Mesenchymal stem cell (in vitro differentiated cells and primary cell): ENCODE data around the gene NRP1.
A peak's percentile ranks its signal among the peaks of the same experiment; 100 is the strongest.

ENCODE experiments used
- DNase-seq: peaks from one replicate; pipeline ENCODE4 v3.0.0-alpha.2; 2013
- H2AFZ ChIP-seq: one replicate; pipeline ENCODE4 v1.6.1; 2013; ENCODE audit warnings: low read depth, mild to moderate bottlenecking, control low read depth, inconsistent platforms, low read length, moderate library complexity
- H2AK5ac ChIP-seq: 2 replicates; pipeline ENCODE4 v1.6.1; 2013; ENCODE audit warnings: low read length, moderate library complexity, mild to moderate bottlenecking, inconsistent platforms; ENCODE audit not compliant: severe bottlenecking
- H2BK120ac ChIP-seq: one replicate; pipeline ENCODE4 v1.6.1; 2013; ENCODE audit warnings: low read depth, mild to moderate bottlenecking, inconsistent platforms, low read length, moderate library complexity
- H2BK12ac ChIP-seq, 2 experiments: one replicate each; pipeline ENCODE4 v1.6.1; 2013; ENCODE audit warnings: inconsistent platforms in 2 of 2, low read length in 2 of 2, mild to moderate bottlenecking in 2 of 2, moderate library complexity in 2 of 2, control low read depth in 1 of 2
- H2BK15ac ChIP-seq: one replicate; pipeline ENCODE4 v1.6.1; 2013; ENCODE audit warnings: mild to moderate bottlenecking, low read depth, inconsistent platforms; ENCODE audit not compliant: poor library complexity, severe bottlenecking
- H2BK5ac ChIP-seq: 2 replicates; pipeline ENCODE4 v1.6.1; 2013; ENCODE audit warnings: low read depth, mild to moderate bottlenecking, low read length, control low read depth, inconsistent platforms; ENCODE audit not compliant: poor library complexity, severe bottlenecking
- H3K14ac ChIP-seq, 2 experiments: one replicate each; pipeline ENCODE4 v1.6.1; 2013; ENCODE audit warnings: inconsistent platforms in 2 of 2, low read length in 2 of 2, control low read depth in 1 of 2, mild to moderate bottlenecking in 1 of 2, moderate library complexity in 1 of 2
- H3K18ac ChIP-seq, 2 experiments: one replicate each; pipeline ENCODE4 v1.6.1; 2013; ENCODE audit warnings: inconsistent platforms in 2 of 2, low read length in 2 of 2, control low read depth in 1 of 2, low read depth in 1 of 2, mild to moderate bottlenecking in 1 of 2
- H3K23ac ChIP-seq, 2 experiments: one replicate each; pipeline ENCODE4 v1.6.1; 2013; ENCODE audit warnings: inconsistent platforms in 2 of 2, low read length in 2 of 2, mild to moderate bottlenecking in 2 of 2, moderate library complexity in 2 of 2, control low read depth in 1 of 2
- H3K27ac ChIP-seq: 2 replicates; pipeline ENCODE4 v1.5.1; 2013; ENCODE audit warnings: mild to moderate bottlenecking, moderate library complexity, low read length, control low read depth, inconsistent platforms; ENCODE audit not compliant: poor library complexity, severe bottlenecking
- H3K27me3 ChIP-seq, 2 experiments: 2 replicates each; pipeline versions ENCODE4 v1.6.1 to v1.7.0; 2013; ENCODE audit warnings: low read length in 2 of 2, mild to moderate bottlenecking in 2 of 2, moderate library complexity in 2 of 2, control low read depth in 1 of 2, inconsistent platforms in 1 of 2; ENCODE audit not compliant: control insufficient read depth in 1 of 2, insufficient read depth in 1 of 2
- H3K36me3 ChIP-seq, 2 experiments: 2 replicates each; pipeline versions ENCODE4 v1.6.1 to v1.7.0; 2013; ENCODE audit warnings: low read length in 2 of 2, control low read depth in 1 of 2, inconsistent platforms in 1 of 2, low read depth in 1 of 2, mild to moderate bottlenecking in 1 of 2; ENCODE audit not compliant: insufficient read depth in 2 of 2, control insufficient read depth in 1 of 2
- H3K4ac ChIP-seq, 2 experiments: one replicate each; pipeline ENCODE4 v1.6.1; 2013; ENCODE audit warnings: inconsistent platforms in 2 of 2, low read length in 2 of 2, mild to moderate bottlenecking in 2 of 2, moderate library complexity in 2 of 2, control low read depth in 1 of 2, low read depth in 1 of 2
- H3K4me1 ChIP-seq: 2 replicates; pipeline ENCODE4 v1.6.1; 2013; ENCODE audit warnings: low read depth, low read length, control low read depth; ENCODE audit not compliant: control insufficient read depth, insufficient read depth
- H3K4me2 ChIP-seq: 2 replicates; pipeline ENCODE4 v1.6.1; 2013; ENCODE audit warnings: low read length, mild to moderate bottlenecking, inconsistent platforms; ENCODE audit not compliant: poor library complexity, severe bottlenecking
- H3K4me3 ChIP-seq, 2 experiments: 2 replicates each; pipeline versions ENCODE4 v1.5.1 to v1.7.0; 2013; ENCODE audit warnings: low read length in 2 of 2, mild to moderate bottlenecking in 2 of 2, control low read depth in 1 of 2, low read depth in 1 of 2; ENCODE audit not compliant: insufficient read depth in 1 of 2
- H3K79me1 ChIP-seq: replicated peaks from 2 replicates; pipeline ENCODE4 v1.6.1; 2013; ENCODE audit warnings: mild to moderate bottlenecking, control low read depth, low read length, inconsistent platforms; ENCODE audit not compliant: poor library complexity, severe bottlenecking
- H3K9ac ChIP-seq: 2 replicates; pipeline ENCODE4 v1.7.0; 2013; ENCODE audit warnings: mild to moderate bottlenecking, low read length, moderate library complexity
- H3K9me3 ChIP-seq: 2 replicates; pipeline ENCODE4 v1.7.0; 2013; ENCODE audit warnings: mild to moderate bottlenecking, low read length; ENCODE audit not compliant: control insufficient read depth
- H4K8ac ChIP-seq: one replicate; pipeline ENCODE4 v1.6.1; 2013; ENCODE audit warnings: inconsistent platforms, mild to moderate bottlenecking, low read length, moderate library complexity
- H4K91ac ChIP-seq: one replicate; pipeline ENCODE4 v1.6.1; 2013; ENCODE audit warnings: mild to moderate bottlenecking, low read length, inconsistent platforms
- WGBS: methylation state at CpG from one replicate; pipeline ENCODE4 v1.1.7; 2013; ENCODE audit warnings: mixed read lengths; 5-methylcytosine and 5-hydroxymethylcytosine counted together

Gene NRP1

DNA sequence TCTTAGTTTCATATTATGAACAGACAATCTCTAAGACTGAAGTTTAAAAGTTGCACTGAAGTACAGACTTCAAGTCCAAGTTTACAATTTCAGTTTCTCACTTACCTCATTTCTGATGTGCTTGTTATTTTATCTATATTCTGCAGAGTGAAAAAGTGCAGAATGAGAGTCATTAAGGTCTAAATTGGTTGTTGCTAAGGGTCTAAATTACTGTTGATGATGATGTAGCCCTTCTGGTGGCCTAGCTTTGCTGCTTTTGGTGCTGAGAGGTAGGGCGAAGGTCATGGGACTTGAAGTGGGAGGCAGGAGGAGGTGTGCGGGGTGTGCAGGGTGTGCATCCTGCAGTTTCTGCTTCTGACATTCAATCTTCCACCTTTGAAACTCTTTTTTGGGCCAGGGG, 38.8 kb upstream of the NRP1 start:
- no peaks in the 10 kb centered on the region for H3K27me3 ChIP-seq
- H3K18ac ChIP-seq: no peak overlapping the region
- no peak overlapping the region for H4K91ac ChIP-seq
- no peak overlapping the region for H3K4me3 ChIP-seq
- no peak overlapping the region for H2BK5ac ChIP-seq
- H3K79me1 ChIP-seq: no peaks in the 10 kb centered on the region
- no peak overlapping the region for H2AK5ac ChIP-seq
- peaks cover 24% of the 10 kb centered on the region for H3K9me3 ChIP-seq
- no peak overlapping the region for H3K9ac ChIP-seq
- no peak overlapping the region for H3K4ac ChIP-seq
- H3K14ac ChIP-seq: no peak overlapping the region
- no peak overlapping the region for H2AFZ ChIP-seq
- no CpG with 5 or more reads among the region's 2 CpGs for whole genome bisulfite sequencing
- H3K27ac ChIP-seq: no peak overlapping the region
- H4K8ac ChIP-seq: no peak overlapping the region
- no peak overlapping the region for H2BK12ac ChIP-seq
- H2BK120ac ChIP-seq: no peak overlapping the region
- H3K36me3 ChIP-seq: no peaks in the 10 kb centered on the region
- no peak for DNase-seq
- peak overlapping the region; percentile 78 for H2BK15ac ChIP-seq
- H3K23ac ChIP-seq: no peak overlapping the region
- H3K4me2 ChIP-seq: no peak overlapping the region
- H3K4me1 ChIP-seq: peaks cover 2% of the 10 kb centered on the region

DNA sequence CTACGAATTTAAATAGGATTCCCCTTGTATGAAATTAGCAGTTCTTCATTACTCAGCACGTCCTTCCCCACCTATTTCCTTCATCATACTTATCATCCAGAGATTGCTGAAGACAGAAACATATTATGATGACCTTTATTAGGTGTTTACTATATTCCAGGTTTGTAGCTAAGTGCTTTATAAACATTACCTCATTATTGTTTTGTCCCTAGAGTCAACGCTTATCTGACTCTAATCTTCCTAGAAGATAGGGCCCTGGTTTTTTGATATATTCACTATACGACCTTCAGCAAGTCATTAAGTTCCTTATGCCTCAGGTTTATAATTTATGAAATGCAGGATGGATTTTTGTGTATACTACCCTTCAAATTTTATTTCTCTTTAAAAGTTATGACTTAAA, 36.8 kb upstream of the NRP1 start:
- H2BK12ac ChIP-seq: no peak overlapping the region
- H2BK5ac ChIP-seq: no peak overlapping the region
- H3K4me2 ChIP-seq: no peak overlapping the region
- no peak overlapping the region for H3K23ac ChIP-seq
- H2AK5ac ChIP-seq: no peak overlapping the region
- H2BK120ac ChIP-seq: no peak overlapping the region
- H4K8ac ChIP-seq: no peak overlapping the region
- no peaks in the 10 kb centered on the region for H3K4me1 ChIP-seq
- H3K27me3 ChIP-seq: no peaks in the 10 kb centered on the region
- H3K36me3 ChIP-seq: no peaks in the 10 kb centered on the region
- H3K9ac ChIP-seq: no peak overlapping the region
- peaks cover 42% of the 10 kb centered on the region for H3K9me3 ChIP-seq
- no peak overlapping the region for H3K4me3 ChIP-seq
- DNase-seq: no peak
- no peaks in the 10 kb centered on the region for H3K79me1 ChIP-seq
- no peak overlapping the region for H4K91ac ChIP-seq
- no peak overlapping the region for H2BK15ac ChIP-seq
- H3K18ac ChIP-seq: no peak overlapping the region
- H3K4ac ChIP-seq: no peak overlapping the region
- no peak overlapping the region for H3K14ac ChIP-seq
- 100% methylated on average over 1 of the region's 4 CpGs for WGBS
- H2AFZ ChIP-seq: no peak overlapping the region
- no peak overlapping the region for H3K27ac ChIP-seq

DNA sequence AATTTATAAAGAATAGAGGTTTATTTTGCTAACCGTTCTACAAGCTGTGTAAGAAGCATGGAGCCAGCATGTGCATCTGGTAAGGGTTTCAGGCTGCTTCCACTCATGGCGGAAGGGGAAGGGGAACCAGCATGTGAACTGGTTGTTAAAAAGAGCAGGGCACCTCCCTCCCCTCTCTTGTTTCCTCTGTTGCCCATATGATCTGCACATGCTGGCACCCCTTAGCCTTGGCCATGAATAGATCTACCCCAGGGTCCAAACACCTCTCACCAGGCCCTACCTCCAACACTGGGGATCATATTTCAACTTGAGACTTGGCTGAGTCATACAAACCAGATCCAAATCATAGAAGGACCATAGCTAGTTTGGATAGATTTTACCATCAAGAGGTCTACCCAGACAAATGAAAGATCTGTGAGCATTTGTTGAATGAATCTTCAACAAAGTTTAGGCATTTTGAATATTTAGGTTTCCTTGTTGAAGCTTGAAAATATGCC, 36.0 kb upstream of the NRP1 start:
- Histone ChIP-seq H3K79me1 (no peaks in the 10 kb centered on the region), H2BK5ac (no peak overlapping the region), H2BK120ac (no peak overlapping the region), H3K9me3 (peaks cover 42% of the 10 kb centered on the region), H2AFZ (no peak overlapping the region), H3K18ac (no peak overlapping the region), H3K4me3 (no peak overlapping the region), H4K91ac (no peak overlapping the region), H3K27ac (no peak overlapping the region), H3K14ac (no peak overlapping the region), H3K36me3 (no peaks in the 10 kb centered on the region), H3K27me3 (no peaks in the 10 kb centered on the region), H3K23ac (no peak overlapping the region), H3K4me1 (no peaks in the 10 kb centered on the region), H4K8ac (no peak overlapping the region), H3K4ac (no peak overlapping the region), H3K4me2 (no peak overlapping the region), H2BK12ac (no peak overlapping the region), H2AK5ac (no peak overlapping the region), H3K9ac (no peak overlapping the region), H2BK15ac (no peak overlapping the region)
- no peak for DNase-seq
- WGBS: 67% methylated on average over 2 of the region's 2 CpGs

DNA sequence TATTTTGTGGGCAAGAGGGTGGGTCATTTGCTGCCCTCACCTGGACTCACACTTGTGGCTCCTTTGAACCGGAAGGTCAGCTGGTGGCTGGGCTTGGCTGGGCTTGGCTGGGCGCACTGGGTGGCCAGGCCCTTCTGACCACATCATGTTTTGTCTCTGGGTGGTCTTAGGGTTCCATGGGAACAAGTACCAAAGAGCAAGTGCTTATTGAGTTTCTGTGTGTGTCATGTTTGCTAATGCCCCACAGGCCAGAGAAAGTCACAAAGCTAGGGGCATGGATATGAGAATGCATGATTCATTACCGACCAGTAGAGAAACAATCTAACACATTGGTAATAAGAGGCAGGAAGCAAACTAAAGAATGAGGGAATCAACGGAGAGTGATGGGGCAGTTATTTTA, 33.6 kb upstream of the NRP1 start:
- Histone ChIP-seq H3K9ac (no peak overlapping the region), H2BK12ac (no peak overlapping the region), H2AFZ (no peak overlapping the region), H4K91ac (no peak overlapping the region), H3K27me3 (no peaks in the 10 kb centered on the region), H2BK120ac (no peak overlapping the region), H3K27ac (no peak overlapping the region), H3K79me1 (no peaks in the 10 kb centered on the region), H3K14ac (no peak overlapping the region), H3K23ac (no peak overlapping the region), H3K18ac (no peak overlapping the region), H3K4ac (no peak overlapping the region), H3K36me3 (no peaks in the 10 kb centered on the region), H3K9me3 (peaks cover 37% of the 10 kb centered on the region), H3K4me1 (no peaks in the 10 kb centered on the region), H2AK5ac (no peak overlapping the region), H3K4me2 (no peak overlapping the region), H3K4me3 (peak overlapping the region in 1 of 2 experiments; percentile 31), H4K8ac (no peak overlapping the region), H2BK15ac (no peak overlapping the region), H2BK5ac (no peak overlapping the region)
- no peak for DNase-seq
- WGBS: 95% methylated on average over 4 of the region's 4 CpGs
